Ovary (tissue), 9 donors: ENCODE measurements around the gene NELFCD. TPM values are rescaled to one million over a fixed set of nuclear protein-coding genes. Genes with fewer than 3 reads are reported as not detected.
"Not testable (repeated sequence)": the region's sequence is repeated elsewhere in the genome, so short reads cannot be mapped to it uniquely, and the experiment has no call there.

Experiments used
- DNase-seq, 5 donors: peaks; one replicate each; pipeline ENCODE4 v3.0.0-alpha.2; 2019 to 2020
- H3K27ac ChIP-seq, 2 donors: fragments of 200-600 bp; one replicate each; pipeline versions ENCODE4 v1.5.1 to v1.8.0; 2019 to 2022
- H3K27me3 ChIP-seq: fragments of 200-600 bp; one replicate; pipeline ENCODE4 v1.8.0; 2022
- H3K36me3 ChIP-seq: fragments of 200-600 bp; sonication (generic); one replicate; pipeline ENCODE4 v1.5.1; 2019
- H3K4me1 ChIP-seq: one replicate; pipeline ENCODE4 v1.8.1; 2013; ENCODE audit warnings: mild to moderate bottlenecking, moderate library complexity; ENCODE audit not compliant: insufficient read depth
- H3K4me3 ChIP-seq: fragments of 200-600 bp; sonication (generic); one replicate; pipeline ENCODE4 v1.5.1; 2017
- H3K9me3 ChIP-seq, 2 donors: fragments of 200-600 bp in 1 of 2; sonication (generic) in 1 of 2; one replicate each; pipeline versions ENCODE4 v1.5.1 to v1.8.1; 2013 to 2019; ENCODE audit warnings: mild to moderate bottlenecking in 1 of 2, moderate library complexity in 1 of 2
- EP300 ChIP-seq: sonication (generic); formaldehyde crosslinking; IDR thresholded peaks from one replicate; pipeline ENCODE4 v1.6.1; 2017; ENCODE audit warnings: antibody characterized with exemption
- POLR2A ChIP-seq: fragments of 450-650 bp; IDR thresholded peaks from one replicate; pipeline ENCODE4 v1.6.1; 2017; ENCODE audit warnings: antibody characterized with exemption, mild to moderate bottlenecking, moderate library complexity
- WGBS, 3 donors: extraction: QIAGEN DNeasy Blood & Tissue Kit in 1 of 3; methylation state at CpG; one replicate each; pipeline versions ENCODE4 v1.1.5 to v1.1.7; 2013 to 2017; 5-methylcytosine and 5-hydroxymethylcytosine counted together
- intact Hi-C, 4 donors: fragments of 100-400 bp; cut with DNase I; formaldehyde crosslinking; loops; one replicate each; pipeline versions ENCODE4 v1.11.0 to v1.15.1; 2022 to 2023
- polyA plus RNA-seq, 2 donors: library from polyadenylated mRNA; stranded (reverse); fragments of 200-250 nt in 1 of 2; fragments of 350-450 nt in 1 of 2; fragmentation: Illumina TruSeq in 1 of 2; extraction: RNeasy Lipid Tissue Mini Kit (QIAGEN cat#74804) in 1 of 2; gene quantifications; one replicate each; pipeline ENCODE4 v1.2.3, GENCODE V29; 2013 to 2014
- total RNA-seq, 7 donors: library from RNA; depleted of rRNA in 2 of 7; stranded (reverse); fragments of >200 nt in 2 of 7; fragmentation: NEBNext Ultra II Directional in 3 of 7; extraction: Animal tissue kit (Norgen Biotek cat#: 25700) in 3 of 7; gene quantifications; one replicate each; pipeline versions ENCODE4 v1.1.0 to v1.2.4, GENCODE V29; 2016 to 2023
- TF ChIP-seq, protein P1 (sequence below), 3 donors: fragments of 450-650 bp in 2 of 3; fragments of 200-600 bp in 1 of 3; IDR thresholded peaks; one replicate each; pipeline versions ENCODE4 v1.5.1 to v1.8.0; 2016 to 2022; ENCODE audit warnings: antibody characterized with exemption in 3 of 3, mild to moderate bottlenecking in 1 of 3
- donor health status: DM: no; HTN: no; CAD: no; lungs with moderate emphysema.
- donor health status: DM: no; HTN: no; CAD: no.
- donor health status: Bipolar disorder and iron deficiency.
- donor health status: DM: yes; HTN: yes; CAD: no.
- donor health status: DM: no; HTN: no; CAD: no.
- donor health status: DM: yes; HTN: yes; CAD: no.

The NELFCD gene
- total and polyA plus RNA-seq, 9 donors, result 36.7 to 74.9 (median 59.4) TPM

GRCh38 chr20:58941471-58941870, 39.6 kb upstream of the NELFCD start:
- intact Hi-C loops, result no loop called here
- Histone ChIP-seq H3K4me1 (no peaks in the 10 kb centered on the region), H3K36me3 (no peaks in the 10 kb centered on the region), H3K27me3 (no peaks in the 10 kb centered on the region), H3K4me3 (no peak overlapping the region), H3K9me3 (no peaks in the 10 kb centered on the region), H3K27ac (no peak overlapping the region)
- WGBS, 3 donors, result 33 to 59% (median 39%) methylated on average over 3 of the region's 3 CpGs
- DNase-seq, result no peak
- TF ChIP-seq, protein P1, sequence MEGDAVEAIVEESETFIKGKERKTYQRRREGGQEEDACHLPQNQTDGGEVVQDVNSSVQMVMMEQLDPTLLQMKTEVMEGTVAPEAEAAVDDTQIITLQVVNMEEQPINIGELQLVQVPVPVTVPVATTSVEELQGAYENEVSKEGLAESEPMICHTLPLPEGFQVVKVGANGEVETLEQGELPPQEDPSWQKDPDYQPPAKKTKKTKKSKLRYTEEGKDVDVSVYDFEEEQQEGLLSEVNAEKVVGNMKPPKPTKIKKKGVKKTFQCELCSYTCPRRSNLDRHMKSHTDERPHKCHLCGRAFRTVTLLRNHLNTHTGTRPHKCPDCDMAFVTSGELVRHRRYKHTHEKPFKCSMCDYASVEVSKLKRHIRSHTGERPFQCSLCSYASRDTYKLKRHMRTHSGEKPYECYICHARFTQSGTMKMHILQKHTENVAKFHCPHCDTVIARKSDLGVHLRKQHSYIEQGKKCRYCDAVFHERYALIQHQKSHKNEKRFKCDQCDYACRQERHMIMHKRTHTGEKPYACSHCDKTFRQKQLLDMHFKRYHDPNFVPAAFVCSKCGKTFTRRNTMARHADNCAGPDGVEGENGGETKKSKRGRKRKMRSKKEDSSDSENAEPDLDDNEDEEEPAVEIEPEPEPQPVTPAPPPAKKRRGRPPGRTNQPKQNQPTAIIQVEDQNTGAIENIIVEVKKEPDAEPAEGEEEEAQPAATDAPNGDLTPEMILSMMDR (IDR thresholded peaks at IDR 0.05), result no peak
- no peak for TF ChIP-seq POLR2A

DNA sequence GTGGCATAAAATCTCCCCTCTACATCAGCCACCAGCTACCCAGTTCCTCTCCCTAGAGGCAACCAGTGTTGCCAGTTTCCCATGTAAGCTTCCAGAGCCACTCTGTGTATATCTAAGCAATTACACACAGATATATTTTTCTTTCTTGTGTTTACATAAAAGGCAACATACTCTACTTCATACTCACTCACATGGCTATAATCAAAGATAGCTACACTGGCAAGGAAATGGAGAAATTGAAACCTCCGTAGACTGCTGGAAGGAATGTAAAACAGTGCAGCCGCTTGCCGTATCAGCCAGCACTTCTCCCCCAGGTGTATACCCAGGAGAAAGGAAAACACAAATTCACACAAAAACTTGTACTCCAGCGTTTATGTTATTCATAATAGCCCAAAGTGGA, 38.5 kb upstream of the NELFCD start:
- WGBS, 3 donors, result 21 to 45% (median 42%) methylated on average over 4 of the region's 4 CpGs
- intact Hi-C loops, result no loop called here
- Histone ChIP-seq H3K4me3 (no peak overlapping the region), H3K27me3 (no peaks in the 10 kb centered on the region), H3K36me3 (no peaks in the 10 kb centered on the region), H3K4me1 (no peaks in the 10 kb centered on the region), H3K9me3 (no peaks in the 10 kb centered on the region), H3K27ac (no peak overlapping the region)
- DNase-seq, result no peak
- TF ChIP-seq, protein P1 (IDR thresholded peaks at IDR 0.05), result no peak
- TF ChIP-seq POLR2A (no peak), EP300 (no peak)

DNA sequence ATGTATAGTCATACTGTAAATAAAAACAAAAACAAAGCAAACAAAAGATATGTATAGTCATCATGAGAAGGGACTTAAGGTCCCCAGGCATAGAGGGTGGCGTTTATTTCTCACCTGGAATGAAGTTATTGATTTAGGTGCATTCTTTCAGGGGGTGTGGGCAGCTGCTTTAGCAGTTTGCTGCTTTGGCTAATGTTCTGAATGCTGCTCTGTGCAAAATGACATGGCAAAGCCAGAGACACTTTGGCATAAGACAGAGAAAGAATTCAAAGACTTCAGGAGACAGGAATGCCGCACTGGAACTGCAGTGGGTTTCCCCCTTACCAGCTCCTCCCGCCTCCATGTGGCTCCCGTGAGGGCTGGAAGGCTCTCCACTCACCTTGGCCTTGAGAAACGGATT, 36.4 kb upstream of the NELFCD start:
- Histone ChIP-seq H3K4me3 (no peak overlapping the region), H3K27me3 (no peaks in the 10 kb centered on the region), H3K4me1 (no peaks in the 10 kb centered on the region), H3K9me3 (no peaks in the 10 kb centered on the region), H3K27ac (no peak overlapping the region), H3K36me3 (no peaks in the 10 kb centered on the region)
- intact Hi-C loops, result no loop called here
- WGBS, 3 donors, result 54 to 63% (median 57%) methylated on average over 5 of the region's 5 CpGs
- no peak for DNase-seq
- TF ChIP-seq, protein P1 (IDR thresholded peaks at IDR 0.05), result no peak
- TF ChIP-seq POLR2A (no peak), EP300 (no peak)

DNA sequence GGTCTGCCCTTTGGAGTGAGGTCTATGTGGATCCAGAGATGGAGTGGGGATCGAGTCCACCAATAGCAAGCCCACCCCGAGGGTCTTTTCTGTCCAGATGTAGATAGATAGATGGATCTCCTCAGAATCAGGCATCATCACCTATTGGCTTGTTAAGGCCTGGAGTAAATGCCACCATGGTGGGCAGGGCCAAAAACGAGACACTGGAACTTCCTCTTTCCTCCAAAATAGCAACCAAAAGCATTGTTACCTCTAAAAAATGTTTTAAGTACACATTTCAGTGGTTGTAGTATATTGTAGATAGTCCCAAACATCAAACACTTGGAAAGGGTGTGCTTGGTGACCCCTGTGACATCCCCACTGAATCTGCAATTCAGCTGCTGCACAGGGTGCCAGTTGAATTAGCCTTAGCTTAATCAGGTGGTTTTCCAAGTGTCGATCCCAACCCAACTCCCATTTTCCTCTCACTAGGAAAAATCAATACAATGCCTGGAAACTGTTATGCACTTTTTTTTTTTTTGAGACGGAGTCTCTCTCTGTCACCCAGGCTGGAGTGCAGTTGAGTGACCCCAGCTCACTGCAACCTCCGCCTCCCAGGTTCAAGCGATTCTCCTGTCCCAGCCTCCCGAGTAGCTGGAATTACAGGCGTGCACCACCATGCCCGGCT, 35.0 kb upstream of the NELFCD start:
- 89 to 91% (median 90%) methylated on average over 10 of the region's 10 CpGs for WGBS, 3 donors
- no peak for DNase-seq

DNA sequence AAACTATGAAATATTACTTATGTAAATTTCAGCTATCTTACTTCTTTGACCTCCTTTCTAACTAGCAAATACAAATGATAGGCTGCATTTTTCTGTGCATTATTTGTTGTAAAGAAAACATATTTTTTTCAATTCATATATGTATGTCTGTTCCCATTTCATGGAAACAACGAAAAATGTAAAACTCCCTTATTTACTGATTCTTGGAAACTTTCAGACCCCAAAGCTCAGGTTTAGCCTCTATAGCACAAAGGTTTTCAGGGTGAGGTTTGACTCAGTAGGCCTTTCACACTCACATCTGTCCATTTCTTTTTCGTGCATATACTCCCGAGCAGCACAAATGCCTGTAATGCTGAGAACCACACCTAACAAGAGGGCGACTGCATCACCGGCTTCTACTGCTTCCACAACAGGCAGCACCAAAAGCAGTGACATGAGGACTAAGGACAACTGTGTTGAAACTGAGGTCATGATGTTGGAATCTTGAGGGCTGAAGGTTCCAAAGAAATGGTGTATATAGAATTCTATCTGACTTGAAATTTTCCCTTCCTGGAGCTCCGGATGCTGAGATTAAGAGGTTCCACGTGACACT, 33.2 kb upstream of the NELFCD start:
- H3K36me3 ChIP-seq, intact Hi-C loops, H3K27me3 ChIP-seq, H3K27ac ChIP-seq, H3K4me3 ChIP-seq, H3K4me1 ChIP-seq, DNase-seq, H3K9me3 ChIP-seq: not testable (repeated sequence)
- WGBS, 3 donors, result 77 to 85% (median 81%) methylated on average over 7 of the region's 7 CpGs

More for the DNA sequence above, 35.0 kb upstream of the NELFCD start:
- H3K4me1 ChIP-seq, result no peaks in the 10 kb centered on the region
- H3K27ac ChIP-seq, result no peak overlapping the region
- TF ChIP-seq, protein P1 (IDR thresholded peaks at IDR 0.05), result no peak
- TF ChIP-seq POLR2A (no peak), EP300 (no peak)
- H3K9me3 ChIP-seq, result no peaks in the 10 kb centered on the region
- H3K27me3 ChIP-seq, result no peaks in the 10 kb centered on the region
- intact Hi-C loops, result no loop called here
- H3K36me3 ChIP-seq, result no peaks in the 10 kb centered on the region
- no peak overlapping the region for H3K4me3 ChIP-seq
